HK-2 (cell line): ENCODE measurements around the gene PKP3.
"Not testable (repeated sequence)": the region's sequence is repeated elsewhere in the genome, so short reads cannot be mapped to it uniquely, and the experiment has no call there.

Experiments
- DNase-seq: peaks from one replicate; pipeline ENCODE4 v3.0.0-alpha.2; 2018; ENCODE audit not compliant: unreplicated experiment

PKP3 gene

DNA sequence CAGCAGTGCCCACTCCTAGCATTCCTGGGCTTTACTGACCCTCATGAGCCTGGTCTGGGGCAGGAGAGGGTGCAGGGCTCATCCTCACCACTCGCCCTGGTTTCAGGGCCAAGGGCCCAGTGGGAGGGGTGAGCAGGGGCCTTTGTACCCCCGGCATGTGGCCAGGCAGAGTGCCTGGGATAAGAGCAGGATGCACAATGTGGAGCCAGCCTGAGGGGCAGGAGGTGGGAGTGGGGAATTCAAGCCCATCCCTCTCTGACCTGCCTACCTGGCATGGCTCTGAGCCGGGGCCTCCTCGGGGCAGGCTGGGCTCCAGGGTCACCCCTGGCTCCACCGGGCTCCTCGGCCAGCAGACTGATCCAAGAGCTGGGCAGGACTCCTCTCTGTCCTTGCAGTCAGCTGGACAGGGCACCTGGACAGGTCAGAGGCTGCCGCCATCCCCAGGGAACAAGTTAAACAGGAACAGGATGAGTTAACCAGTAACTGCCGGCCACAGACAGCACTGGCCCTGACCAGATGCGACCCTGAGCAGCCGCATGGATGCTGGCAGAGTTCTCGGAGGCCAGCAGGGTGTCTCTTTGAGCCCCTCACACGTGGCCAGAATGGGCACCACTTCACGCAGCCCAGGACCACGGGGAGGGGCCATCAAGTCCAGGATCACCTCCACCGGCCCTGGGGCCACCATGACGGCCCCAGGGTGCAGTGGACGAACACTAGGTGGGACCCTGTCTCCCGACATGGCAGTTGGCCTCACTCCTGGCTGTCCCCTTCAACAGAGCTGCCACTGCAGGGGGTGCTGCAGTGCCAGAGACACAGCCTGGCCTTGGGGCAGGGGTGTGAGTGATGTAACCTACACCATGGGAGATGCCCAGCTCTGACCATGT lies 15.8 kb downstream of the PKP3 start:
- DNase-seq, result no peak

DNA sequence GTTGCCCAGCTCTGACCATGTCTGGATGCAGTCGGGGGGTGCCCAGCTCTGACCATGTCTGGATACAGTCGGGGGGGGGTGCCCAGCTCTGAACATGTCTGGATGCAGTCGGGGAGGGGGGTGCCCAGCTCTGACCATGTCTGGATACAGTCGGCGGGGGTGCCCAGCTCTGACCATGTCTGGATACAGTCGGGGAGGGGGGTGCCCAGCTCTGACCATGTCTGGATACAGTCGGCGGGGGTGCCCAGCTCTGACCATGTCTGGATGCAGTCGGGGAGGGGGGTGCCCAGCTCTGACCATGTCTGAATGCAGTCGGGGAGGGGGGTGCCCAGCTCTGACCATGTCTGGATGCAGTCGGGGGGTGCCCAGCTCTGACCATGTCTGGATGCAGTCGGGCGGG lies 16.7 kb downstream of the PKP3 start:
- DNase-seq, result not testable (repeated sequence)

DNA sequence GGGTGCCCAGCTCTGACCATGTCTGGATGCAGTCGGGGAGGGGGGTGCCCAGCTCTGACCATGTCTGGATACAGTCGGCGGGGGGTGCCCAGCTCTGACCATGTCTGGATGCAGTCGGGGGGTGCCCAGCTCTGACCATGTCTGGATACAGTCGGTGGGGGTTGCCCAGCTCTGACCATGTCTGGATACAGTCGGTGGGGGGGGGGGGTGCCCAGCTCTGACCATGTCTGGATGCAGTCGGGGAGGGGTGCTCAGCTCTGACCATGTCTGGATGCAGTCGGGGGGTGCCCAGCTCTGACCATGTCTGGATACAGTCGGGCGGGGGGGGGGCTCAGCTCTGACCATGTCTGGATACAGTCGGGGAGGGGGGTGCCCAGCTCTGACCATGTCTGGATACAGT lies 17.5 kb downstream of the PKP3 start:
- not testable (repeated sequence) for DNase-seq

DNA sequence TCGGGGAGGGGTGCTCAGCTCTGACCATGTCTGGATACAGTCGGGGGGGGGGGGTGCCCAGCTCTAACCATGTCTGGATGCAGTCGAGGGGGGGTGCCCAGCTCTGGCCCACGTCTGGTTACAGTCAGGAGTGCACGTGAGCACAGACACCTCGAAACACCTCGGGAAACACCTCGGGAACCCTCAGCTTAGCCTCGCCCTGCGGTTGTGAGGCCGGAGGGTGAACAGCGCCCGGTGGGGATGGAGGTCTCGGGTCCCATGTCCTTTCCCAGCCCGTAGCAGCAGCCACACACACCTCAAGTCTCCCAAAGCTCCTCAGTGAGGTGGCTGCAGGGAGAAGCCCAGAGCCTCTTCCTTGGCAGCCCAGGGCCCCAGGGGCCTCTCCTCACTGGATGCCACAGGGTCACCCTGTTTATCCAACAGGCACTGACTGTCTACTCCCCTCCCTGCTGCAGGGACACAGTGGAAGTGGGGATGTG lies 18.7 kb downstream of the PKP3 start:
- no peak for DNase-seq

DNA sequence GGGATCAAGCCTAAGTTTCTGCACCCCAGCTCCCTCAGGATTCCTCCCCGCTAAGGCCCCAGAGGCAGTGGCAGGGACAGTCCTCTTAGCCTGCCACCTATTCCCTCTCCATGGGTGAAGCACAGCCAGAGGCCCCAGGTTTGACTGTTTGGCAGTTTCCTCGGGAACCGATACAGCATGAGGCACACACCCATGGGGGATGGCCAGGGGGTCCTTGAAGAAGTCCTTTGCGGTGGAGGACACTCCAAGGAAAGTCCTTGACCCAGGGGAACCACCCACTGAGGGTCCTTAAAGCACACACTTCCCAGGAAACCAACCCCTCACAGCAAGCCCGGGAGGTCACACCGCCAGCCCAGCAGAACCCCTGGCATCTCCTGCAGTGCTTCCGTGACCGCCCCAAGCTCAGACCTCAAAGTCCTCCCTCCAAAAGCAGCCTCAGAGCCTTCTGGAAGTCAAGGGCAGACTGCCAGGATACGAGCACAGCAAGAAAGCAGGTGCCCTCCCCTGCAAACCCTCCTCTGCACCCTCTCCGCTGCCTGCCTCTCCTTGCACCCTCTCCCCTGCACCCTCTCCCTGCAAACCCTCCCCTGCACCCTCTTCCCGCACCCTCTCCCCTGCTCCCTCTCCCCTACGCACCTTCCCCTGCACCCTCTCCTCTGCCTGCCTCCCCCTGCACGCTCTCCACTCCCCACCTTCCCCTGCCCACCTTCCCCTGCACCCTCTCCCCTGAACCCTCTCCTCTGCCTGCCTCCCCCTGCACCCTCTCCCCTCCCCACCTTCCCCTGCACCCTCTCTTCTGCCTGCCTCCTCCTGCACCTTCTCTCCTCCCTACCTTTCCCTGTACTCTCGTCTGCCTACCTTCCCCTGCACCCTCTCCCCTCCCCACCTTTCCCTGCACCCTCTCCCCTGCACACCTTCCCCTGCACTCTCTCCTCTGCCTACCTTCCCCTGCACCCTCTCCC lies 19.4 kb downstream of the PKP3 start:
- DNase-seq, result no peak

DNA sequence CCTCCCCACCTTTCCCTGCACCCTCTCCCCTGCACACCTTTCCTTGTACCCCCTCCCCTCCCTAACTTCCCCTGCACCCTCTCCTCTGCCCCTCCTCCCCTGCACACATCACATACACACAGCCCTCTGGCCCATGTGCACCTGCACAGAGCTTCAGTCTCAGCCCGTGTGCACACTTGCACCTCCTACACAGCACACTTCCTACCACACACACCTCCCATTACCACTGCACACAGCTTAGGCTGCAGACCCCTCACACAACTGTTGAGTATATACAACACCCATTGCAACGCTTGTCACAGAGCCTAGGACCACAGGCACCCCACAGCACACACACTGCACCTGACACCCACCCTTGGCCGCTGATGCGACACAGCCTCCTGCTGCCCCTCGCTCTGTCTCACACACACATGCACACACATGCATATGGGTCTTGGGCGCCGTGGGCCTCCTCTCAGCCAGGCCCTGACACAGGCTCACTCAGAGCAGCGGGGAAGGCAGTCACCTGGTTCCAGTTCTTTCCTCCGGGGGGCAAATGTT lies 20.4 kb downstream of the PKP3 start:
- no peak for DNase-seq

DNA sequence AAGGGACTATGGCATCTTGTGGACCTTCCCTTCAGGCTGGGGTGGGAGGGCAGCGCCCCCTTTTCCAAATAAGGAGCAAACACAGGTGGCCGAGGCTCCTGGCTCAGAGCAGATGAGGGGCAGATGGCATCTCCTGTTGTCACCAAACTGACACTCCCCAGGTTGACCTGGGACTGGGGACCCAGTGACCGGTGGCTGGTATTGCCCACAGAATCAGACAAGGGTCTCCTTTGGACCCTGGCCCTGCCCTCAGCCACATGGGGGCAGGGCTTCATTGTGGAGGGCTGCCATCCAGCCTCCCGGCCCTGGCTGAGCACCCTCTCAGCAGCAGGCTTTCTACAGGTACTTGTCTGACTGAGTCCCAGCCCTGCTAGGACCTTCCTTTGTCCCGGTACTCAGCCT lies 21.6 kb downstream of the PKP3 start:
- no peak for DNase-seq

DNA sequence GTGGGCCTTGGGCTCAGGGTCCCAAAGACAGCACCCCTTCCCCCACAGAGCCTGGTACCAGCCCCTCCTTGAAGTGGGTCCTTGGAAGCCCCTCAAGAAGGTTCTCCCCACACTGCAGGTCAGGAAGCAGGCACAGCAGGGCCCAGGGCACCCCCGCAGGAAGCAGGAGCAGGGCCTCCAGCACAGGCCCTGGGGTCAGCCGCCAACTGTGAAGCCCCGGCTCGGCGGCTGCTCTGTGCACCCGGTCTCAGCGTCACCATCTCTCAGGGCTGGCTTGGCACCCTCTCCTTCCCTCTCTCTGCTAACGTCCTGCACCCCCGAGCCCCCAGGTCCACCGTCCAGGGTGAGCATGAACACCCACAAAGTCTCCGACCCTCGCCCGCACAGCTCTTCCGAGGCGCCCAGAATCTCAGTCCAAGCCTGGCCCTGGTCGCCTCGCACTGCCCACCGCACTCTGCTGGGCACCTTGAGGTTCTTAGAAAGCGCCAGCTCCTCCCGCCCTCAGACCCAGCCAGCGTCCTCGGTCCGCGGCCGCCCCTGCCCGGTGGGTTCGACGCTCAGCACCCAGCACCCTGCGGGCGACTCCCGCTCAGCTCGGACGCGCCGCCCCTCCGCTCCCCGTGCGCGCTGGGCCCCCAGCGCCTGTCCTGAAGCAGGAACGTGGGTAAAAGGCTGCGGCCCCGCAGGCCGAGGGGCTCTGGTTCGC lies 22.2 kb downstream of the PKP3 start:
- DNase-seq, result no peak

DNA sequence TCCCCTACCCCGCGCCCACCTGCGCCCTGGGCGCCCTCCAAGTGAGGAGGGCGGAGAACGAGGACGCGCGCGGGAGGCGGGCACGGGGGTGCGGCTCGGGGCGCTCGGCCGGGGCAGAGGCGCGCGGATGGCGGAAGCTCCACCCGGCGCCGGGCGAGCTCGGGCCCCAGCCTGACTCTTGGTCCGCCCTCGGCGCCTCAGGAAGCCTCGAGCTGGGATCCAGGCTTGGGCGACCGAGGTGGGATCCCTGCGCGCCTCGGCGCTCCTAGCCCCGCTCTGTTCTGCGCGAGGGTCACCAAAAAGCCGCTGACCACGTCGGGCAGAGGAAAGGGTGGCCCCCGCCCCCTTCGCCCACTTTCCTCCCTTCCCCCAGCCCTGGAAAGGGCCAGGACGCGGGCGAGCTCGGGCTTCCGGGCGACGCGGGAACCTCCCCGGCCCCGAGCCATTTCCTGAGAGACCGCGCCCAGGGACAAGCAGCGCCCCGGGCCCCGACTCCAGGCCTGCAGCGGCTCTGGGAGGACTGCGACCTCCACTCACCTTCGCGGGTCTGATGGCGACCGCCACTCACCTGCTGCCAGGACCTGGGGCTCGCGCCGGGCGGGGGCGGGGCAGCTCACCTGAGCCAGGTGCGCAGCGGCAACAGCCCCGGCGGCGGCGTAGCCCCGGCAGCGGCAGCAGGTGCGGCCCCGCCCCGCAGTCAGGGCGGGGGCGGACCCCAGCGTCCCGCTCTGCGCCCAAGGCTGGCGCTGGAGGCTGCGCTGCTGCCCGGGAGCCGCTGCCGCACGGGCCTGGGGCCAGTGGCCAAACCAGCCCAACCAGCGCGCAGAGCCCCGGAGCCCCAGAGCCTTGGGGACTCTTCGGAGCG lies 23.0 kb downstream of the PKP3 start:
- DNase-seq, result peak; percentile 44

DNA sequence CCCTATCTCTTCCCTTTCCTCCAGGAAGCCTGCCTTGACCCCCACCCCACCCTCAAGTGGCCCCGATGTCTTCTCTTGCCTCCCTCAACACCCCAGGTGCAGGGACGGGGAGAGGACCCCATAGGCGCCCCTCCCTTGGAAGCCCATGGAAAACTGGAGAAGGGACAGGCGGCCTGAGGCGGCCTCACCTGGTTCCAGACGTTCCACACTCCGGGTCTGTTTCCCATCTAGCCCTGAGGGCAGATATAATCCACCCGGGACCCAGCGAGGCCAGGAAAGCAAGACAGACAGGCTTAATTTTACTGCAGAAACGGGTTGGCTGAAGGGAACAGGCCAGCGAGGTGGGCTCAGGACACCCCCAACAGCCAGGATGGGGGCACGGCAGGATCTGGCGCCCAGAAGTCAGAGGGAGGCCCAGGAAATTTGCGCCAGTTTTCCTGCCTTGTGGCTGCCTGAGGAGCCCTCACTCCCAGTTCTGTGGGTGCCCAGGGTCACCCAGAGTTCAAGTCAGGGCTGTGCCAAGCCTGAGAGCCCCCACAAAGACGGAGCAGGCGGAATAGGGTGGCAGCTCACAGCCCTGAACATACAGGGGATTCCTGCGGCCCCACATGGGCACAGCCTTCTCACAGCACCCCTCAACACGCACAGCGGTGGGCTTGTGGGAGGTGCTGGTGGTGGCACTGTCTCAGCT lies 23.8 kb downstream of the PKP3 start:
- DNase-seq, result no peak

DNA sequence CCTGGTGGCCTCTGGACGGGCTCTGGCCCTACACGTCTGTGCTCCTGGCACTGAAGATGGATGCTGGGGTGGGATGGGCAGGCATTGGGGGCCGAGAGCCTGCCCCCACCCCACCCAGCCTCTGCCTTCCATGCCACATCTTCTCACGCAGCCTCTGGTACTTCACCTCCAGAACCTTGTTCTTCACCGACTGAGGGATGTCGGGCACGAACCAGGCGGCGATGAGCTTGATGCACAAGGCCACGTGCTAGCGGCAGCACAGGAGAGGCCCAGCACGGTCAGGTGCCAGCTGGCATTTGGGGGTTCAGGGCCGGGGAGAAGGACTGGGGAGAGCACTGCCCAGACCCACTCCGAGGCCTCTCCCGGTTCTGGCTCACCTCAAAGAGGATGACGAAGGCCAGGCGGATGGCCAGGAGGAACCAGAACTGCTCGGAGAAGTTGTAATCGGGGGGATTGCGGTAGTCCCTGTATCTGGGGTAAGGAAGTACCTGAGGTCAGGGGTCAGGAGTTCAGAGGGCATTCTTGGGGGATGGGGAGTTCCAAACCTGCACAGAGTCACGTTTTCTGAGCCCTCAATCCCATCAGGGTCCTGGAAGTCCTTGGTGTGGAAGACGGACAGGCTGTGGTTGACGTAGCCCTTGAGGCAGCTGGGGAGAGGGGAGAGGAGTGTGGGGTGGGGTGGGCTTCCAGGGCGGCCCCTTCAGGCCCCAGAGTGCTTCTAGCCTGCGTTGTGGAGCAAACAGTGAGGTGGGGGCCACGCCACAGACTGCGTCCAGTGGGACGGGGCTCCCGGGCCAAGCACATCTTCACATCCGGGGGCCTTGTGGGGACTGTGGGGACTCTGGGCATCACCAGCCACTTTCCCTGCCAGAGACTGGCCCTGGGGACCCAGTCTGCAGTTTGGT lies 24.6 kb downstream of the PKP3 start:
- no peak for DNase-seq

DNA sequence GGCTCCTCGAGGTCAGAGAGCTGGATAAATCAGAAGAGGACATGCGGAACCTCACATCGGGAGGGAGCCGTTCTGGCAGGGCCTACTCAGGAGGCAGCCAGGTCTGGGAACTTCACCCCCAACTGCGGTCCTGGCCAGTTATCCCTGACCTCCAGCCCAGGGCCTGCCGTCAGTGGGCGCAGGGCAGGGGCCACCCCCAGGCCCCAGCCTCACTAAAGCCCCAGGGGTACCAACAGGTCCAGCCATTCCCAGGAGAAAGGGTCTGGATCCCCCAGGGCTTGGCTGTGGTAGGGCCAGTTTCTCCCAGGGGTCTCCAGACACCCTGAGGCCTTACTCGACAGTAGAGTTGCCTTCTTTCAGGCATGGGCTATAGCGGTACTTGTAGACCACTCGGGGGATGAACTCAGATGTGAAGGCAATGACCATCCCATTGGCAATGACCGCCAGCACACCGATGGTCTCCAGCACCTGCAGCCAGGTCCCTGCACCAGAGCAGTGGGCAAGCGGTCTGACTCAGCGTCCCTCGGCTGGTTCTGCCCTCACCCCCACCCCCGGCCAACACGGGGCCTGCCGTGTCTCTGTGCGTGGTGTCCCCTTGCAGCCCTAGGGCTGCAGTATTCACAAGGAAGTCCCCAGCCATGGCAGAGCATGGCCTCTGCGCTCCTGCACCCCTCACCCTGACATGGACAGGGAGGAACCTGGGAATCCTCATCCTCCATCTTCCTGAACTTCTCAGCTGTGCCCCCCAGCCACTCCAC lies 25.4 kb downstream of the PKP3 start:
- no peak for DNase-seq

DNA sequence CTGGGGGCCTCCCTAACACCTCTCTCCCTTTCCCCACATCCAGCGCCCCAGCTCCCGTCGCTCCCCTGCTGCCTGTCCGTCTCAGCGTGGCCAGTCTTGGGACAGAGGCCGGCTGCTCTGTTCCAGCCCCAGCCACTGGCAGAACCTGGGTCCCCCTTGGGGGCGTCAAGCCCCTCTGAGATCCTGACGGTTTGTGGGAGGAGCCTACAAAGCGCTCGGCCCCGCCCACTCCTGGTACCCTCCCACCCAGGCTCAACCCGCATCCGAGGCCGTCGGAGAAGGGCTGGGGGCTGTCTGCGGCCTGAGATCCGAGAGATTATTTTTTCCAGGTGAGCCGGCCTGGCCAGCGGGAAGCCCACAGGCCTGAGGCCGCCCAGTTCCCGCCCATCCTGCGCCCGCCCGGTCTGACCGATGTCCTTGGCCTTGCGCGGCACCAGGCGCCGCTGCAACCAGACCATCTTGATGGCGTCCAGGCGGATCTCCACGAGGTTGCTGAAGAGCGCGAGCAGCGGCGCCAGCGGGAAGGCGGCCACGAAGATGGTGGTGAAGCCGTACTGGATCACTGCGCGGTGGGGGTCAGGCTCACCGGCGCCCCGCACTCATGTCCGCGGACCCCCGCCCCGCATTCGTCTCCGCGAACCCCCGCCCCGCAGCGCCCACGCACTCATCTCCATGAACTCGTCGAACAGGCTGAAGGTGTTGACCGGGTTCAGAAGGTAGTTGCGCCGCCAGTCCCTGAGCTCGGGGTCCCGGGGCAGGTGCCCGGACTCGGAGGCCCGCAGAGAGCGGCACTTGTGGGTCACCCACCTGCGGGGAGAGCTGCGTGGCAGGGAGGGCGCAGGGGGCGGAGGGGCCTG lies 26.3 kb downstream of the PKP3 start:
- no peak for DNase-seq

DNA sequence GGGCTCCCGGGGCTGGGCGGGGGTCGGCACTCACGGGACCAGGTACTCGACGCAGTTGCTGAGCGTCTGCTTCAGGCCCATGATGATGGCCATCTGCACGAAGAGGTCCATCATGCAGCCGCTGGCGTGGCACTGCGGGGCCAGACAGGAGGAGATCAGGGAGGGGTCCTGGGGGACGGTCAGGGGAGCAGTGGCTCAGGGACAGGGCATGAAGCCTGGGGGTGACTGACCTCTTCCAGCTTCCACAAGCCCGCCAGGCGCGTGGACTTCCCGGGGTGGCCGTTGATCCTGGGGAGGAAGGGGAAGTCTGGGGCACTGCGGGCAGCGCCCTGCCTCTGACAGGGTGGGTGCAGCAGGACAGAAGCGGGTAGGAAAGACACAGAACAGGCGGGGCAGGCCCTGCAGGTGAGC lies 26.9 kb downstream of the PKP3 start:
- DNase-seq, result no peak

DNA sequence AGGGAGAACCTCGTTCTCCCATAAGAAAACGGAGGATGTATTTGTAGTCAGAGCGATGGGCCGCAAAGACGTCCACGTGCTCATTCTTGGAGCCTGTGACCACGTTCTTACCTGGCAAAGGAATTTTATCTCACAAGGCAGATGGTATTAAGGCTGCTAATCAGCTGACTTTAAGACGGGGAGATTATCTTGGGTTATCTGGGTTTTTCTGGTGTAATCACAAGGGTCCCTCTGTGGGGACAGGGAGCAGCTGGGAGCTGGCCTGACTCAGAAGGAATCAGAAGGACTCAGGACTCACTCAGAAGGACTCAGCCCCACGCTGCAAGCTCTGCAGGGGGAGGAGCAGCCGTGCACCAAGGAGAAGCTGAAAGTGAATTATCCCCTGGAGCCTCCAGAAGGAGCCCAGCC lies 28.2 kb downstream of the PKP3 start:
- no peak for DNase-seq

DNA sequence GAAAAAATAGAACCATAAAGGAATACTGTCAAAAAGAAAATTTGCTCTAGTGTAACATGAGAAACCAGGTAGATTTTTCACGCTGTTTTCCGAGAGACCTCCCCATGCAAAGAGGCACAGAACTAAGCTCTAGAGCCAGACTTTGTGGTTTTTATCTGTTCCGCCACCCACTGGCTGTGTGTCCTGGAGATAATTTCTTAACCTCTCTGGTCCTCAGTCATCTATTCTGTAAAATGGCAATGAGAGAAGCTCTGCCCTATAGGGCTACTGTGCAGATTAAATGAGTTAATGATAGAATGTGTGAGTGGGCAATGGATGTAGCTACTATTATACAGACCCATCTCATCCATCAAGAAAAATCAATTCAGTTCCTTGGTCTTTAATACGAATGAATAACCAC lies 30.2 kb downstream of the PKP3 start:
- DNase-seq, result no peak

DNA sequence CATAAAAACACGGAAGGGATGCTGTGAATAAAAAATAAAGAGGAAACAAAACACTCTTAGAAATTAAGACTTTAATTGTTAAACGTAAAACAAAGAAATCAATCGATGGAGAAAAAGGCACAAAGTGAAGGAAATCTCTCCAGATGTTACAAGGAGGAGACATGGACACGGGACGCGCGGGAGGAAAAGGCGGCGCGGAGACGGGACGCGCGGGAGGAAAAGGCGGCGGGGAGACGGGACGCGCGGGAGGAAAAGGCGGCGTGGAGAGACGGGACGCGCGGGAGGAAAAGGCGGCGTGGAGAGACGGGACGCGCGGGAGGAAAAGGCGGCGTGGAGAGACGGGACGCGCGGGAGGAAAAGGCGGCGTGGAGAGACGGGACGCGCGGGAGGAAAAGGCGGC lies 30.8 kb downstream of the PKP3 start:
- DNase-seq, result not testable (repeated sequence)
